ENCODE measurements around the gene DVL2.

Gene DVL2

DNA sequence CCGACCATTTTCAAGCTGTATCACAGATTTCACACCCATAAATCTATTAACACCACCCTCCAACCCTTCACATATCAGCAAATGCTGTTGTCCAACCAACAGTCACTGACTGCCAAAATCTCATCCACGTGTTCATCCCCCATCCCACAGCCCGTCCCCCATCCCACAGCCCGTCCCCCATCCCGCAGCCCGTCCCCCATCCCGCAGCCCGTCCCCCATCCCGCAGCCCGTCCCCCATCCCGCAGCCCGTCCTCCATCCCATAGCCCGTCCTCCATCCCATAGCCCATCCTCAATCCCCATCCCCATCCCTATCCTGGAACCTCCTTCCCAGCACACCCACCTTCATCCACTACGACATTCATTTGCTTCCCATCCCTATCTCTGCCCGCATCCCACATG lies 28.8 kb downstream of the DVL2 start:
- H3K4me1 ChIP-seq (ENCODE audit: control insufficient read depth, insufficient read depth, low read length, poor library complexity, severe bottlenecking) = peaks cover 18% of the 10 kb centered on the region
- WGBS, 2 experiments (ENCODE audit: insufficient coverage in 2 of 2) = 57 to 64% methylated on average over 4 to 9 of the region's 15 CpGs
- H3K27ac ChIP-seq (ENCODE audit: low read depth, low read length, severe bottlenecking) = peak overlapping the region; percentile 62
- no peaks in the 10 kb centered on the region for H3K9me3 ChIP-seq (ENCODE audit: control insufficient read depth, low read length)
- H3K4me3 ChIP-seq (ENCODE audit: extremely low read depth, insufficient read depth, low read length, poor library complexity, severe bottlenecking) = peak overlapping the region; percentile 32
- H3K36me3 ChIP-seq (ENCODE audit: control insufficient read depth, insufficient read depth, low read length) = peaks cover 44% of the 10 kb centered on the region

DNA sequence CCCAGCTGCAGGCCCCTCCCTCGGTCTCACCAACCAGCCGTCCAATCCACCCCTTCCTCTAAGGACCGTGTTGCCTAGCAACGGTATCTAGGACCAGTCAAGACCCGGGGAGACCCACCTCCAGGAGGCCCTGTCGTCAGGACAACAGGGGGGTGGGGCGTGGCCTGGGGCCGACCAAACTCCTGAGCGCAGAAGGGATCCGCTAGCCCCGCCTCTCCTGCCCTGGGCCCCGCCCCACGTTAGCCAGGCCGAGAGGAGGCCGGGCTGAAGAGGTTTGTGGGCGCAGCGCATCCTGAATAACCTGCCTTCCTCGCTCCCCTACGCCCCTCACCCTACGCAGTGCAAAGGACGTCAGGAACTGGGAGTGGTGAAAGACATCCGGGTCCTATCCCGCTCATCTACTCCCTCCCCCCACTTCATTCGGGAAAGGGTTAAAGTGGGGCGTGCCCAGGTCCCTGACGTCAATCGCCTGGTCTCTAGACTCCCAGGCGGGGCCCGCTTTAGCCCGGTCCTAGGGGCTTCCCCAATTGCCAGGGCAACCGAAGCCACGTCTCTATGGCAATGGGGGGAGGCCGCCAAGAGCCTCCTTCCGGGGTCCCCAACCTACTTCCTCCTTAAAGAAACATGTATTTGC lies 29.4 kb downstream of the DVL2 start:
- H3K4me3 ChIP-seq (ENCODE audit: extremely low read depth, insufficient read depth, low read length, poor library complexity, severe bottlenecking) = peak overlapping the region; percentile 32
- peaks cover 16% of the 10 kb centered on the region for H3K4me1 ChIP-seq (ENCODE audit: control insufficient read depth, insufficient read depth, low read length, poor library complexity, severe bottlenecking)
- H3K9me3 ChIP-seq (ENCODE audit: control insufficient read depth, low read length) = no peaks in the 10 kb centered on the region
- peaks cover 50% of the 10 kb centered on the region for H3K36me3 ChIP-seq (ENCODE audit: control insufficient read depth, insufficient read depth, low read length)
- 1% methylated on average over 25 to 26 of the region's 34 CpGs for WGBS, 2 experiments (ENCODE audit: insufficient coverage in 2 of 2)
- peak overlapping the region; percentile 62 for H3K27ac ChIP-seq (ENCODE audit: low read depth, low read length, severe bottlenecking)

DNA sequence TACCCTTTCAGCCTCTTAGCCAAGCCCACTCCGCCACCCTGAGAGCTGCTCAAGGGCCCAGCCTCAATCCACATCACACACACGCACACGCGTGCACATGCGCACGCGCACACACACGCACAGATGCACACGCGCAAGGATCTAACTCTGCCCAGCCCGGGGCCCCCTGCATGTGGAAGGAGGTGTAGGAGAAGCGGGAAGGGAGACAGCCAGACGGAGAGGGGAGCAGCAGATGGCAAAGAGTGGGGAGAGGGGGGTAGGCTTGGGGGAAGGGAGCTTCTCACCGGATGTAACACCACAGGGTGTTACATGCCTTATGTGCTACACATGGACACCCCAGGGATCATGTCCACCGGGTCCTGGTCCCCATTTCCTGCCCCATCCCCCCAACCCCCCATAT lies 30.0 kb downstream of the DVL2 start:
- H3K9me3 ChIP-seq (ENCODE audit: control insufficient read depth, low read length) = no peaks in the 10 kb centered on the region
- peak overlapping the region; percentile 32 for H3K4me3 ChIP-seq (ENCODE audit: extremely low read depth, insufficient read depth, low read length, poor library complexity, severe bottlenecking)
- H3K36me3 ChIP-seq (ENCODE audit: control insufficient read depth, insufficient read depth, low read length) = peaks cover 56% of the 10 kb centered on the region
- H3K4me1 ChIP-seq (ENCODE audit: control insufficient read depth, insufficient read depth, low read length, poor library complexity, severe bottlenecking) = peaks cover 16% of the 10 kb centered on the region
- peak overlapping the region; percentile 10 for H3K27ac ChIP-seq (ENCODE audit: low read depth, low read length, severe bottlenecking)
- 84 to 93% methylated on average over 6 to 13 of the region's 15 CpGs for WGBS, 2 experiments (ENCODE audit: insufficient coverage in 2 of 2)

DNA sequence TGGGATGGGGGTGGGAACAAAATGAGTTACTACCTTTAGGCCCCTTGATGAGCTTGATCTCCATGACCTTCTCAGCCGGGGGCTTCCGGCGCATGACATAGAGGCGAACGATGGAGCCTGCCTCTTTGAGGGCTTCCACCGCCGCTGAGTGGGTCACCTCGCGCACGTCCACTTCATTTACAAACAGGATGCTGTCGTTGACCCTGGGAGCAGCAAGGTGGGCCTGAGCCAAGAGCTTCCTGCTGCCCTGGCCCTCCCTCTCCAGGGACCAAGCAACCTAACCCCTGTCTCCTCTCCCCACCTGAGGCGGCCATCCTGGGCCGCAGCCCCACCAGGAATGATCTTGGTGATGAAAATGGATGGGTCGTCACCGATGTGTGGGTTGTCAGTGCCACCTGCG lies 30.9 kb downstream of the DVL2 start:
- peaks cover 12% of the 10 kb centered on the region for H3K4me1 ChIP-seq (ENCODE audit: control insufficient read depth, insufficient read depth, low read length, poor library complexity, severe bottlenecking)
- no peak overlapping the region for H3K4me3 ChIP-seq (ENCODE audit: extremely low read depth, insufficient read depth, low read length, poor library complexity, severe bottlenecking)
- no peaks in the 10 kb centered on the region for H3K9me3 ChIP-seq (ENCODE audit: control insufficient read depth, low read length)
- no peak overlapping the region for H3K27ac ChIP-seq (ENCODE audit: low read depth, low read length, severe bottlenecking)
- peaks cover 62% of the 10 kb centered on the region for H3K36me3 ChIP-seq (ENCODE audit: control insufficient read depth, insufficient read depth, low read length)
- WGBS, 2 experiments (ENCODE audit: insufficient coverage in 2 of 2) = 97 to 98% methylated on average over 13 to 14 of the region's 16 CpGs

DNA sequence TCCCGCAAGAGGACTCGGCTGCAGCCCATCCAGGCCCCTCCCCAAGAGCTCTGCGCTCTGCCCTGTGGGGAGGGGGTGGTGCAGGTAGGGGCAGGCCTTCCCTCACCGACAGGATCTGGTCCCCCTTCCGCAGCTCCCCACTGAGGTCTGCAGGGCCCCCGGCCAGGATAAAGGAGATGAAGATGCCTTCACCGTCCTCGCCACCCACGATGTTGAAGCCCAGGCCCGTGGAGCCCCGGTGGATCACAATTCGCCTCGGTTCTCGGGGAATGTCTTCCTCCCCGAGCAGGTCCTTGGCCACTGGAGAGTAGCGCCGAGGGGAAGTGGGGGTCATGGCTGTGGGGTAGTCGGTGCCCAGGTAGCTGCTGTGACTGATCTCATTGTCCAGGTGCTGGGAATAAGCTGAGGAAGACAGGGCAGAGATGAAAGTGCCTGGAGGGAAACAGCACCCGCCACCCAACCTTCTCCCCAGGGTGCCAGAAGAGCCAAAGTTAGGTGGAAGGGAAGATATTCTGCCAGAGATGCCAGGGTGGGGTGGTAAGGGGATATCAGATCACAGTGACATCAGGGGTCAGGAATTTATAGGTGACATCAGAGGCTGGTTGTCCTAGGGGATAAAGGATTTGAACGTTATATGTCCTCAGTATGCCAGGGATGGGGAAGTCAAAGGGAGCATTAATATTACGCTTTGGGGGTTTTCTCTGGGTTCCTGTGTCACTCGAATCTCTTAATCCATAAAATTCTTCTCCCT lies 37.5 kb downstream of the DVL2 start:
- Histone ChIP-seq H3K4me3 (ENCODE audit: extremely low read depth, insufficient read depth, low read length, poor library complexity, severe bottlenecking) (no peak overlapping the region), H3K27ac (ENCODE audit: low read depth, low read length, severe bottlenecking) (no peak overlapping the region), H3K4me1 (ENCODE audit: control insufficient read depth, insufficient read depth, low read length, poor library complexity, severe bottlenecking) (no peaks in the 10 kb centered on the region), H3K9me3 (ENCODE audit: control insufficient read depth, low read length) (no peaks in the 10 kb centered on the region), H3K36me3 (ENCODE audit: control insufficient read depth, insufficient read depth, low read length) (peaks cover 87% of the 10 kb centered on the region)
- WGBS, 2 experiments (ENCODE audit: insufficient coverage in 2 of 2) = 97 to 99% methylated on average over 17 to 20 of the region's 22 CpGs

DNA sequence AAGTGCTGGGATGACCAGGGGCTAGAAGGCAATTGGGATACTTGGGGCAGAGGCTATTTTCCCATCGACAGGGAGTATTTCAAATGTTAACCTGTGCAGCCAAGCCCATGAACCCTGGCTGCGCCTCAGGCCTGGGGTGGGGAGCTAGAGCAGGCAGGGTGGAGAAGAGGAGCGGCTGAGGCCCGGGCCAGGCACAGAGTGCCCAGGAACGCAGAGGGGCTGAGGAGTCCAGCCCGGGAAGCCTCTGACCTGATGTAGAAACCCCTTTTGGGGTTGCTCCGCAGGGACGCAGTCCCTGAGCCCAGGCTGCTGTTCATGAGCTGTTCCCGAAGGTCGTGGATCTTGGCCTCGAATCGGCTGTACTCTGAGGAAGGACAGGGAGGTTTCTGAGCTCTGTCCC lies 38.3 kb downstream of the DVL2 start:
- H3K9me3 ChIP-seq (ENCODE audit: control insufficient read depth, low read length) = no peaks in the 10 kb centered on the region
- WGBS, 2 experiments (ENCODE audit: insufficient coverage in 2 of 2) = 96% methylated on average over 12 of the region's 12 CpGs
- H3K36me3 ChIP-seq (ENCODE audit: control insufficient read depth, insufficient read depth, low read length) = peaks cover 87% of the 10 kb centered on the region
- no peak overlapping the region for H3K27ac ChIP-seq (ENCODE audit: low read depth, low read length, severe bottlenecking)
- no peaks in the 10 kb centered on the region for H3K4me1 ChIP-seq (ENCODE audit: control insufficient read depth, insufficient read depth, low read length, poor library complexity, severe bottlenecking)
- H3K4me3 ChIP-seq (ENCODE audit: extremely low read depth, insufficient read depth, low read length, poor library complexity, severe bottlenecking) = no peak overlapping the region

DNA sequence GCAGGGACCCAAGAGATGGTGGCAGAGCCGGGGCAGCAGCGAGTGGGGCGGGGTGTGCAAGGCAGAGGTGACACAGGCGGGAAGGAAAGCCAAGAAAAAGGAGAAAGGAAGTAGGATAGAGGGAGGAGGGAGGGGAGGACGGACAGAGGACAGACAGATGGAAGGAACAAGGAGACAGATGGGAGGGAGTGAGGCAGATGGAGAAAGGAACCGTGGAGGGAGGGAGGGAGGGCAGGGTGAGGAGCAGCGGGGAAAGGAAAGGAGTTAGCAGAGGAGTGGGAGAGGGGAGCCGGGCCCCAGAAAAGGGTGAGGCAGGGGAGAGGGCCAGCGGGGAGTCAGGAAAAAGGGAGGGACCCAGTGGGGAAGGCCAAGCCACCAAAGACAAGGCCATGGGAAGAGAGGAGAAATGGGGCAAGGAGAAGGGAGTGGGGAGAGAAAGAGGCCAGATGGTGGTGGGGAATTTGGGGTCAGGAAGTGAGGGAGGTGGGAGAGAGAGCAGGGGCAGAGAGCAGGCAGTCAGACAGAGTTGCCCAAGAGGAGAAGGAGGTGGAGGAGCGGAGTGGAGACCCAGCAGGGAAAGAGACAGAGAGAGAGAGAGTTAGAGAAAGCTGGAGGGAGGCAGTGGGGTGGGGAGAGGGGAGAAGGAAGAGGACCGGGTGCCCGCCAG lies 41.9 kb downstream of the DVL2 start:
- peaks cover 76% of the 10 kb centered on the region for H3K36me3 ChIP-seq (ENCODE audit: control insufficient read depth, insufficient read depth, low read length)
- H3K27ac ChIP-seq (ENCODE audit: low read depth, low read length, severe bottlenecking) = no peak overlapping the region
- H3K4me1 ChIP-seq (ENCODE audit: control insufficient read depth, insufficient read depth, low read length, poor library complexity, severe bottlenecking) = no peaks in the 10 kb centered on the region
- H3K4me3 ChIP-seq (ENCODE audit: extremely low read depth, insufficient read depth, low read length, poor library complexity, severe bottlenecking) = no peak overlapping the region
- no peaks in the 10 kb centered on the region for H3K9me3 ChIP-seq (ENCODE audit: control insufficient read depth, low read length)
- WGBS, 2 experiments (ENCODE audit: insufficient coverage in 2 of 2) = 86 to 89% methylated on average over 11 to 12 of the region's 12 CpGs

DNA sequence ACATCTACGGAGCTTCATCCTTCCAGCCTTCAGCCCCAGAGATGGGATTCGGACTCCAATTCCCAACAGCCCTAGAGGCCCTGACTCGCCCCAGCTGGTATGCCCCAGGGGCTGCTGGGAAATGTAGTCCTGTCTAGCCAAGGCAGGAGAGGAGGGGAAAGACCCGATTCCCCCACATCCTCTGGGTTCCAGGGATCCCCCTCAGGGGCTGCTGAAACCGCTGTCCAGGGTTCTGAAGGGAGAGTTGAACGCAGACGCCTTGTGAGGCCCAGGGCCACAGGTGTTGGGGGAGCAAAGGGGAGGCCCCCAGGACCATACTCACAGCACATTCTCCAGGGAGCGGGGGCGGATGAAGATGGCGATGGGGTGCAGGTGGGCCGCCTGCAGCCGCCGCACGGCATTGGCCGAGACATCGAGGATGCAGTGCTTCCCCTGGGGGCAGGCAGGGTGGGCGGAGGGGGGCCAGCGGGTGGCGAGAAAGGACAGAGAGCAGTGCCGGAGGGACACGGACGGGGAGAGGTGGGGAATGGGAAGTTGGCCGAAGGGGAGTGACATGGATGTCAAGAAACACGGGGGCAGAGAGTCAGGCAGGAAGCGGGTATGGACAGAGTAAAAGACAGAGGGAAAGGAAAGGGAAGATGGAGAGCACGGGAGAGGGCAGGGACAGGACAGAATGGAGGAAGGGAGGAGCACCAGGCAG lies 42.6 kb downstream of the DVL2 start:
- peaks cover 71% of the 10 kb centered on the region for H3K36me3 ChIP-seq (ENCODE audit: control insufficient read depth, insufficient read depth, low read length)
- WGBS, 2 experiments (ENCODE audit: insufficient coverage in 2 of 2) = 90 to 91% methylated on average over 19 to 25 of the region's 26 CpGs
- no peaks in the 10 kb centered on the region for H3K9me3 ChIP-seq (ENCODE audit: control insufficient read depth, low read length)
- no peak overlapping the region for H3K4me3 ChIP-seq (ENCODE audit: extremely low read depth, insufficient read depth, low read length, poor library complexity, severe bottlenecking)
- H3K4me1 ChIP-seq (ENCODE audit: control insufficient read depth, insufficient read depth, low read length, poor library complexity, severe bottlenecking) = no peaks in the 10 kb centered on the region
- peak overlapping the region; percentile 29 for H3K27ac ChIP-seq (ENCODE audit: low read depth, low read length, severe bottlenecking)

DNA sequence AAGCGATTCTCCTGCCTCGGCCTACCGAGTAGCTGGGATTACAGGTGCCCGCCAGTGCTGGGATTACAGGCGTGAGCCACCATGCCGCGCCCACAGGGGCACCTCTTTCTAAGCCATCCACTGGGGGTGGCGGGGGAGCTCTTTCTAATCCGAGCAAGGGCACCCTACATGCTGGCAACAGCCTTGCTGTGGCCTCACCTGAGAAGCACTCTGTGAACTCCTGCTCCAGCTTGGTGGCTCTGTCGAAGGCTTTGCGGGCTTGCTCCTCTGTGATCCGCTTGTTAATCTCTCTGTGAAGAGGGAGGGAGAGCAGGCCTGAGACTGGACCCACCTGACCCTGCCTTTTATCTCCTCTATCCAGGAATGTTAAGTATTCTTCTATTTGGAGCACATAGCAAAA lies 43.2 kb downstream of the DVL2 start:
- Histone ChIP-seq H3K9me3 (ENCODE audit: control insufficient read depth, low read length) (no peaks in the 10 kb centered on the region), H3K36me3 (ENCODE audit: control insufficient read depth, insufficient read depth, low read length) (peaks cover 70% of the 10 kb centered on the region), H3K27ac (ENCODE audit: low read depth, low read length, severe bottlenecking) (no peak overlapping the region), H3K4me1 (ENCODE audit: control insufficient read depth, insufficient read depth, low read length, poor library complexity, severe bottlenecking) (no peaks in the 10 kb centered on the region), H3K4me3 (ENCODE audit: extremely low read depth, insufficient read depth, low read length, poor library complexity, severe bottlenecking) (no peak overlapping the region)
- 90 to 97% methylated on average over 9 of the region's 12 CpGs for WGBS, 2 experiments (ENCODE audit: insufficient coverage in 2 of 2)

DNA sequence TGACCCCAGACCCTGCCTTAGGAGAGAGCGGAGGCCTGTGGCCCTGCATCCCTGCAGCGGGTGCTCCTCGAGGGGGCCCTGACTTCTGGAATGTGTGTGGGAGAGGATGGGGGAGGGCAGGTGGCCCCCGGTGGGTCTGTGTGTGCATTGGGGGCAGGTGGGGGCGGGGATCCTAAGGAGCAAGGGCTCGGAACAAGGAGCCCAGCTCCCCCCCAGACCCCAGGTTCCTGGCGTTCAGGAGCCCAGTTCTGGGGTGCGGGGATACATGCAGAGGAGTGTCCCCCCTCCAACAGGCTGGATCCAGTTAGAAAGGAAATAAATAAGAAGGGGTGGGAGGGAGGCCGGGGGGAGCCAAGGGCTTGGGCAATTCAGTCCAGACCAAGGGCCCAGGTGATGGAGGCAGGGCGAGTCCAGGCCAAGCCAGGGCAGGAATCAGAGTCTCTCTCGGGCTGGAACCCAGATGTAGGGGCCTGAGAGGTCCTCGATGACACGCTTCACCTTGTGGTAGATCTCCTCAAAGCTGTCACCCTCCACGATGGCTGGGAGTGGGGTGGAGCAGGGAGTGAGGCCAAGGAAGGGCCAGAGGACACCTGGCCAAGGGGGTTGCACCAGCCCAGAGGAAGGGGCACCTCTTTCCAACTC lies 43.9 kb downstream of the DVL2 start:
- WGBS, 2 experiments (ENCODE audit: insufficient coverage in 2 of 2) = 95 to 97% methylated on average over 10 to 12 of the region's 14 CpGs
- Histone ChIP-seq H3K4me1 (ENCODE audit: control insufficient read depth, insufficient read depth, low read length, poor library complexity, severe bottlenecking) (no peaks in the 10 kb centered on the region), H3K36me3 (ENCODE audit: control insufficient read depth, insufficient read depth, low read length) (peaks cover 64% of the 10 kb centered on the region), H3K4me3 (ENCODE audit: extremely low read depth, insufficient read depth, low read length, poor library complexity, severe bottlenecking) (no peak overlapping the region), H3K27ac (ENCODE audit: low read depth, low read length, severe bottlenecking) (no peak overlapping the region), H3K9me3 (ENCODE audit: control insufficient read depth, low read length) (no peaks in the 10 kb centered on the region)

Data from mesodermal cell (in vitro differentiated cells).